Left lobe of liver (tissue), 2 donors: Measurements from ENCODE around the gene TBRG1. TPM values are rescaled to one million over a fixed set of nuclear protein-coding genes. Genes with fewer than 3 reads are reported as not detected.

Experiments used
- ATAC-seq: fragments of 200-7000 bp; cut with Tn5 transposase; one replicate; pipeline ENCODE4 v1.9.1; 2020; ENCODE audit warnings: mild to moderate bottlenecking, moderate library complexity
- DNase-seq: peaks from one replicate; pipeline ENCODE4 v3.0.0-alpha.2; 2020; ENCODE audit warnings: low spot score
- total RNA-seq: library from RNA; stranded (reverse); gene quantifications from one replicate; pipeline ENCODE4 v1.2.1, GENCODE V29; 2021
- donor health status: DM: no; HTN: no; CAD: no; lungs with moderate emphysema.
- donor health status: DM: no; HTN: yes; CAD: no.

TBRG1 gene
- total RNA-seq, 1 donor from 2014 or later = 23.3 TPM

- DNase-seq (no peak), ATAC-seq (no peak)
These were observed 10.0 kb upstream of the TBRG1 start for GRCh38 chr11:124612567-124613246.

GRCh38 chr11:124618863-124619262 lies 3.8 kb upstream of the TBRG1 start:
- ATAC-seq = no peak
- DNase-seq = no peak

GRCh38 chr11:124623861-124624525 lies 1.3 kb downstream of the TBRG1 start:
- DNase-seq (no peak), ATAC-seq (no peak)

GRCh38 chr11:124625504-124626168 lies 3.0 kb downstream of the TBRG1 start:
- no peak for ATAC-seq
- DNase-seq = no peak

GRCh38 chr11:124627546-124627945 lies 4.9 kb downstream of the TBRG1 start:
- no peak for ATAC-seq
- DNase-seq = no peak

GRCh38 chr11:124629961-124630360 lies 7.3 kb downstream of the TBRG1 start:
- DNase-seq (no peak), ATAC-seq (no peak)

GRCh38 chr11:124633355-124633754 lies 10.7 kb downstream of the TBRG1 start:
- peak; percentile 44 for ATAC-seq
- no peak for DNase-seq

- no peak for ATAC-seq
These were observed 13.3 kb downstream of the TBRG1 start for GRCh38 chr11:124635932-124636331.

GRCh38 chr11:124638500-124638899 lies 15.8 kb downstream of the TBRG1 start:
- DNase-seq (no peak), ATAC-seq (no peak)

More at GRCh38 chr11:124635932-124636331, 13.3 kb downstream of the TBRG1 start:
- DNase-seq = no peak

- DNase-seq (no peak), ATAC-seq (no peak)
These were observed 16.5 kb downstream of the TBRG1 start for GRCh38 chr11:124639186-124639585.

- DNase-seq = no peak
- ATAC-seq = no peak
These were observed 18.0 kb downstream of the TBRG1 start for GRCh38 chr11:124640666-124641065.

- DNase-seq (no peak), ATAC-seq (no peak)
These were observed 20.0 kb downstream of the TBRG1 start for GRCh38 chr11:124642628-124643027.

GRCh38 chr11:124643042-124643604 lies 20.5 kb downstream of the TBRG1 start:
- ATAC-seq (no peak), DNase-seq (no peak)

- DNase-seq (no peak), ATAC-seq (no peak)
These were observed 21.2 kb downstream of the TBRG1 start for GRCh38 chr11:124643605-124644425.

GRCh38 chr11:124644426-124645280 lies 22.0 kb downstream of the TBRG1 start:
- DNase-seq (peak; percentile 51), ATAC-seq (peak; percentile 98)

- ATAC-seq = no peak
- DNase-seq = no peak
These were observed 23.5 kb downstream of the TBRG1 start for GRCh38 chr11:124646148-124646547.

GRCh38 chr11:124648610-124649009 lies 25.9 kb downstream of the TBRG1 start:
- no peak for DNase-seq
- no peak for ATAC-seq

GRCh38 chr11:124656774-124657630 lies 34.3 kb downstream of the TBRG1 start:
- DNase-seq = no peak

GRCh38 chr11:124657904-124658303 lies 35.2 kb downstream of the TBRG1 start:
- ATAC-seq = no peak
- no peak for DNase-seq

More at GRCh38 chr11:124656774-124657630, 34.3 kb downstream of the TBRG1 start:
- no peak for ATAC-seq
